AG04449 (cell line): ENCODE measurements around the gene KAZALD1.

Source experiments
- CTCF ChIA-PET: fragments of 350-600 bp; formaldehyde crosslinking; extraction: SDS; loops from one replicate; lab custom pipeline; 2021; ENCODE audit warnings: antibody characterized with exemption; lab: Yijun Ruan, JAX
- POLR2A ChIA-PET: fragments of 400-600, 350-600 bp; formaldehyde crosslinking; extraction: SDS; loops from one replicate; lab custom pipeline; 2020; ENCODE audit warnings: antibody characterized with exemption, inconsistent platforms; lab: Yijun Ruan, JAX
- DNase-seq: peaks from one replicate; pipeline ENCODE4 v3.0.0-alpha.2; 2010; ENCODE audit warnings: low read depth, low spot score
- H3K4me3 ChIP-seq: 2 replicates; pipeline ENCODE4 v1.5.1; 2011; ENCODE audit warnings: low read depth, mild to moderate bottlenecking, control low read depth, low read length
- CTCF ChIP-seq: IDR thresholded peaks from one replicate; pipeline ENCODE4 v1.5.1; 2011; ENCODE audit warnings: mild to moderate bottlenecking, moderate library complexity, low read length, control low read depth, inconsistent platforms; ENCODE audit not compliant: insufficient read depth; ENCODE audit errors: missing control alignments

KAZALD1 gene

GRCh38 chr10:101071267-101071884, 9.6 kb downstream of the KAZALD1 start:
- POLR2A ChIA-PET = no interaction called here
- no peak for DNase-seq
- CTCF ChIA-PET = interaction anchor here (0.9 to 34.2 kb wide), 9 partner anchors 9 to 71 kb away, joined by 3 to 1481 read pairs (median 5); partner anchors contain the start of genes KAZALD1, PDZD7 and SFXN3

GRCh38 chr10:101071885-101072433, 10.2 kb downstream of the KAZALD1 start:
- DNase-seq = no peak
- no peak for TF ChIP-seq CTCF
- H3K4me3 ChIP-seq = no peak overlapping the region
- POLR2A ChIA-PET = no interaction called here
- CTCF ChIA-PET = interaction anchor here (0.9 to 34.2 kb wide), 9 partner anchors 8 to 70 kb away, joined by 3 to 1481 read pairs (median 5); partner anchors contain the start of genes KAZALD1, PDZD7 and SFXN3

More at GRCh38 chr10:101071267-101071884, 9.6 kb downstream of the KAZALD1 start:
- no peak overlapping the region for H3K4me3 ChIP-seq
- no peak for TF ChIP-seq CTCF

GRCh38 chr10:101072923-101073322, 11.1 kb downstream of the KAZALD1 start:
- ChIA-PET POLR2A (no interaction called here), CTCF (interaction anchor here (2.1 to 7.1 kb wide), 2 partner anchors 13 to 23 kb away, joined by 11 to 98 read pairs; partner anchors contain the start of gene KAZALD1)
- no peak for DNase-seq
- TF ChIP-seq CTCF = no peak
- no peak overlapping the region for H3K4me3 ChIP-seq

GRCh38 chr10:101073631-101074030, 11.8 kb downstream of the KAZALD1 start:
- TF ChIP-seq CTCF = no peak
- POLR2A ChIA-PET = interaction anchor here (0.6 kb wide), 2 partner anchors 11 to 13 kb away, joined by 3 read pairs; no protein-coding TSS in a partner anchor
- H3K4me3 ChIP-seq = no peak overlapping the region
- no peak for DNase-seq
- CTCF ChIA-PET = interaction anchor here (0.7 to 2.9 kb wide), 7 partner anchors 13 to 69 kb away, joined by 3 to 24 read pairs (median 5); partner anchors contain the start of gene KAZALD1

- POLR2A ChIA-PET = no interaction called here
- TF ChIP-seq CTCF = no peak
Observed at GRCh38 chr10:101075775-101076174, 14.0 kb downstream of the KAZALD1 start.

GRCh38 chr10:101076630-101077029, 14.8 kb downstream of the KAZALD1 start:
- ChIA-PET POLR2A (no interaction called here), CTCF (interaction anchor here (1.0 to 2.9 kb wide), 4 partner anchors 15 to 66 kb away, joined by 3 to 24 read pairs (median 6); no protein-coding TSS in a partner anchor)
- DNase-seq = no peak
- H3K4me3 ChIP-seq = no peak overlapping the region
- TF ChIP-seq CTCF = no peak

More at GRCh38 chr10:101075775-101076174, 14.0 kb downstream of the KAZALD1 start:
- no peak for DNase-seq
- CTCF ChIA-PET = interaction anchor here (0.6 to 2.9 kb wide), 8 partner anchors 15 to 67 kb away, joined by 3 to 24 read pairs (median 4); no protein-coding TSS in a partner anchor
- no peak overlapping the region for H3K4me3 ChIP-seq
